ENCODE data around the gene ZBTB7C.

The ZBTB7C gene

GRCh38 chr18:48314690-48315089 is 94.5 kb downstream of the ZBTB7C start:
- TF ChIP-seq CTCF (IDR thresholded peaks at IDR 0.05; ENCODE audit: low read length, missing control alignments): no peak
- no peak for DNase-seq (ENCODE audit: low read depth)
- no peak overlapping the region for H3K4me3 ChIP-seq (replicated peaks; ENCODE audit: low read depth, low read length)

- no peak for DNase-seq (ENCODE audit: low read depth)
- no peak for TF ChIP-seq CTCF (IDR thresholded peaks at IDR 0.05; ENCODE audit: low read length, missing control alignments)
These were observed 95.4 kb downstream of the ZBTB7C start for GRCh38 chr18:48313792-48314191.

GRCh38 chr18:48312066-48312465 is 97.1 kb downstream of the ZBTB7C start:
- no peak for TF ChIP-seq CTCF (IDR thresholded peaks at IDR 0.05; ENCODE audit: low read length, missing control alignments)
- no peak for DNase-seq (ENCODE audit: low read depth)
- H3K4me3 ChIP-seq (replicated peaks; ENCODE audit: low read depth, low read length): no peak overlapping the region

More at GRCh38 chr18:48313792-48314191, 95.4 kb downstream of the ZBTB7C start:
- no peak overlapping the region for H3K4me3 ChIP-seq (replicated peaks; ENCODE audit: low read depth, low read length)

GRCh38 chr18:48310999-48311398 is 98.2 kb downstream of the ZBTB7C start:
- no peak overlapping the region for H3K4me3 ChIP-seq (replicated peaks; ENCODE audit: low read depth, low read length)
- DNase-seq (ENCODE audit: low read depth): no peak
- no peak for TF ChIP-seq CTCF (IDR thresholded peaks at IDR 0.05; ENCODE audit: low read length, missing control alignments)

- no peak for DNase-seq (ENCODE audit: low read depth)
- no peak overlapping the region for H3K4me3 ChIP-seq (replicated peaks; ENCODE audit: low read depth, low read length)
- TF ChIP-seq CTCF (IDR thresholded peaks at IDR 0.05; ENCODE audit: low read length, missing control alignments): no peak
These were observed 98.8 kb downstream of the ZBTB7C start for GRCh38 chr18:48310353-48310752.

GRCh38 chr18:48308755-48309575 is 100.2 kb downstream of the ZBTB7C start:
- H3K4me3 ChIP-seq (replicated peaks; ENCODE audit: low read depth, low read length): no peak overlapping the region
- TF ChIP-seq CTCF (IDR thresholded peaks at IDR 0.05; ENCODE audit: low read length, missing control alignments): no peak
- no peak for DNase-seq (ENCODE audit: low read depth)

All from fibroblast of pulmonary artery (primary cell).